ENCODE results near the gene SORBS1.

The SORBS1 gene

GRCh38 chr10:95579292-95579691, 18.1 kb upstream of the SORBS1 start:
- Histone ChIP-seq H3K9ac (ENCODE audit: low read depth, low read length) (no peak overlapping the region), H3K27ac (ENCODE audit: low read length) (no peak overlapping the region), H3K4me3 (ENCODE audit: low read length) (no peak overlapping the region), H3K27me3 (ENCODE audit: insufficient read depth, low read length) (no peaks in the 10 kb centered on the region), H3K36me3 (ENCODE audit: insufficient read depth, low read depth, low read length) (no peaks in the 10 kb centered on the region), H3K4me1 (ENCODE audit: insufficient read depth, low read length) (no peaks in the 10 kb centered on the region), H3K9me3 (ENCODE audit: insufficient read depth, low read depth, low read length) (no peaks in the 10 kb centered on the region)

- Histone ChIP-seq H3K4me1 (ENCODE audit: insufficient read depth, low read length) (no peaks in the 10 kb centered on the region), H3K27ac (ENCODE audit: low read length) (no peak overlapping the region), H3K9me3 (ENCODE audit: insufficient read depth, low read depth, low read length) (no peaks in the 10 kb centered on the region), H3K4me3 (ENCODE audit: low read length) (no peak overlapping the region), H3K9ac (ENCODE audit: low read depth, low read length) (no peak overlapping the region), H3K27me3 (ENCODE audit: insufficient read depth, low read length) (no peaks in the 10 kb centered on the region), H3K36me3 (ENCODE audit: insufficient read depth, low read depth, low read length) (no peaks in the 10 kb centered on the region)
Observed at GRCh38 chr10:95578619-95579018, 17.4 kb upstream of the SORBS1 start.

- H3K36me3 ChIP-seq (ENCODE audit: insufficient read depth, low read depth, low read length) = no peaks in the 10 kb centered on the region
- no peak overlapping the region for H3K9ac ChIP-seq (ENCODE audit: low read depth, low read length)
- H3K27me3 ChIP-seq (ENCODE audit: insufficient read depth, low read length) = no peaks in the 10 kb centered on the region
- H3K4me3 ChIP-seq (ENCODE audit: low read length) = no peak overlapping the region
- no peaks in the 10 kb centered on the region for H3K4me1 ChIP-seq (ENCODE audit: insufficient read depth, low read length)
- H3K27ac ChIP-seq (ENCODE audit: low read length) = no peak overlapping the region
- H3K9me3 ChIP-seq (ENCODE audit: insufficient read depth, low read depth, low read length) = no peaks in the 10 kb centered on the region
Observed at GRCh38 chr10:95574649-95575365, 13.6 kb upstream of the SORBS1 start.

GRCh38 chr10:95573964-95574604, 12.9 kb upstream of the SORBS1 start:
- H3K27ac ChIP-seq (ENCODE audit: low read length) = no peak overlapping the region
- no peak overlapping the region for H3K4me3 ChIP-seq (ENCODE audit: low read length)
- H3K9ac ChIP-seq (ENCODE audit: low read depth, low read length) = no peak overlapping the region

GRCh38 chr10:95573527-95573926, 12.4 kb upstream of the SORBS1 start:
- Histone ChIP-seq H3K27ac (ENCODE audit: low read length) (no peak overlapping the region), H3K9ac (ENCODE audit: low read depth, low read length) (no peak overlapping the region), H3K4me3 (ENCODE audit: low read length) (no peak overlapping the region), H3K27me3 (ENCODE audit: insufficient read depth, low read length) (no peaks in the 10 kb centered on the region), H3K4me1 (ENCODE audit: insufficient read depth, low read length) (no peaks in the 10 kb centered on the region), H3K36me3 (ENCODE audit: insufficient read depth, low read depth, low read length) (no peaks in the 10 kb centered on the region), H3K9me3 (ENCODE audit: insufficient read depth, low read depth, low read length) (no peaks in the 10 kb centered on the region)

More at GRCh38 chr10:95573964-95574604, 12.9 kb upstream of the SORBS1 start:
- Histone ChIP-seq H3K9me3 (ENCODE audit: insufficient read depth, low read depth, low read length) (no peaks in the 10 kb centered on the region), H3K36me3 (ENCODE audit: insufficient read depth, low read depth, low read length) (no peaks in the 10 kb centered on the region), H3K27me3 (ENCODE audit: insufficient read depth, low read length) (no peaks in the 10 kb centered on the region), H3K4me1 (ENCODE audit: insufficient read depth, low read length) (no peaks in the 10 kb centered on the region)

- Histone ChIP-seq H3K9me3 (ENCODE audit: insufficient read depth, low read depth, low read length) (no peaks in the 10 kb centered on the region), H3K27ac (ENCODE audit: low read length) (no peak overlapping the region), H3K4me1 (ENCODE audit: insufficient read depth, low read length) (no peaks in the 10 kb centered on the region), H3K9ac (ENCODE audit: low read depth, low read length) (no peak overlapping the region), H3K36me3 (ENCODE audit: insufficient read depth, low read depth, low read length) (no peaks in the 10 kb centered on the region), H3K27me3 (ENCODE audit: insufficient read depth, low read length) (no peaks in the 10 kb centered on the region), H3K4me3 (ENCODE audit: low read length) (no peak overlapping the region)
Observed at GRCh38 chr10:95572131-95572820, 11.1 kb upstream of the SORBS1 start.

GRCh38 chr10:95571390-95571789, 10.2 kb upstream of the SORBS1 start:
- H3K27ac ChIP-seq (ENCODE audit: low read length) = no peak overlapping the region
- no peaks in the 10 kb centered on the region for H3K4me1 ChIP-seq (ENCODE audit: insufficient read depth, low read length)
- H3K36me3 ChIP-seq (ENCODE audit: insufficient read depth, low read depth, low read length) = no peaks in the 10 kb centered on the region
- no peak overlapping the region for H3K4me3 ChIP-seq (ENCODE audit: low read length)
- H3K27me3 ChIP-seq (ENCODE audit: insufficient read depth, low read length) = no peaks in the 10 kb centered on the region
- H3K9me3 ChIP-seq (ENCODE audit: insufficient read depth, low read depth, low read length) = no peaks in the 10 kb centered on the region
- no peak overlapping the region for H3K9ac ChIP-seq (ENCODE audit: low read depth, low read length)

GRCh38 chr10:95569368-95569767, 8.2 kb upstream of the SORBS1 start:
- Histone ChIP-seq H3K9ac (ENCODE audit: low read depth, low read length) (no peak overlapping the region), H3K4me3 (ENCODE audit: low read length) (no peak overlapping the region), H3K36me3 (ENCODE audit: insufficient read depth, low read depth, low read length) (no peaks in the 10 kb centered on the region), H3K27me3 (ENCODE audit: insufficient read depth, low read length) (no peaks in the 10 kb centered on the region), H3K4me1 (ENCODE audit: insufficient read depth, low read length) (no peaks in the 10 kb centered on the region), H3K9me3 (ENCODE audit: insufficient read depth, low read depth, low read length) (no peaks in the 10 kb centered on the region), H3K27ac (ENCODE audit: low read length) (no peak overlapping the region)

- H3K27me3 ChIP-seq (ENCODE audit: insufficient read depth, low read length) = no peaks in the 10 kb centered on the region
- H3K36me3 ChIP-seq (ENCODE audit: insufficient read depth, low read depth, low read length) = no peaks in the 10 kb centered on the region
- H3K27ac ChIP-seq (ENCODE audit: low read length) = no peak overlapping the region
- no peaks in the 10 kb centered on the region for H3K4me1 ChIP-seq (ENCODE audit: insufficient read depth, low read length)
- no peak overlapping the region for H3K4me3 ChIP-seq (ENCODE audit: low read length)
- H3K9ac ChIP-seq (ENCODE audit: low read depth, low read length) = no peak overlapping the region
- no peaks in the 10 kb centered on the region for H3K9me3 ChIP-seq (ENCODE audit: insufficient read depth, low read depth, low read length)
Observed at GRCh38 chr10:95567903-95568630, 6.9 kb upstream of the SORBS1 start.

GRCh38 chr10:95566136-95566535, 5.0 kb upstream of the SORBS1 start:
- Histone ChIP-seq H3K36me3 (ENCODE audit: insufficient read depth, low read depth, low read length) (no peaks in the 10 kb centered on the region), H3K9ac (ENCODE audit: low read depth, low read length) (no peak overlapping the region), H3K27me3 (ENCODE audit: insufficient read depth, low read length) (no peaks in the 10 kb centered on the region; the same call in 1 of the 2 replicates), H3K4me3 (ENCODE audit: low read length) (no peak overlapping the region), H3K9me3 (ENCODE audit: insufficient read depth, low read depth, low read length) (no peaks in the 10 kb centered on the region), H3K27ac (ENCODE audit: low read length) (no peak overlapping the region), H3K4me1 (ENCODE audit: insufficient read depth, low read length) (no peaks in the 10 kb centered on the region)

- Histone ChIP-seq H3K9me3 (ENCODE audit: insufficient read depth, low read depth, low read length) (no peaks in the 10 kb centered on the region), H3K27ac (ENCODE audit: low read length) (no peak overlapping the region), H3K36me3 (ENCODE audit: insufficient read depth, low read depth, low read length) (no peaks in the 10 kb centered on the region), H3K4me1 (ENCODE audit: insufficient read depth, low read length) (no peaks in the 10 kb centered on the region), H3K27me3 (ENCODE audit: insufficient read depth, low read length) (peaks cover 3% of the 10 kb centered on the region), H3K9ac (ENCODE audit: low read depth, low read length) (no peak overlapping the region), H3K4me3 (ENCODE audit: low read length) (no peak overlapping the region)
Observed at GRCh38 chr10:95565336-95565735, 4.2 kb upstream of the SORBS1 start.

Data from iPS-20b (cell line).